Gastroesophageal sphincter (tissue), 4 donors: ENCODE data around the gene KRTAP9-2. TPM values are rescaled to one million over a fixed set of nuclear protein-coding genes. Genes with fewer than 3 reads are reported as not detected.
"Not testable (repeated sequence)": the region's sequence is repeated elsewhere in the genome, so short reads cannot be mapped to it uniquely, and the experiment has no call there.

Source experiments
- ATAC-seq: fragments of 150-250 bp; one replicate; pipeline ENCODE4 v1.9.1; 2016; ENCODE audit warnings: mild to moderate bottlenecking, moderate library complexity
- H3K27ac ChIP-seq, 4 donors: fragments of 200-600 bp; sonication (generic) in 3 of 4; 1 replicate in 3 of 4; 2 replicates in 1 of 4; pipeline ENCODE4 v1.5.1; 2016 to 2019
- H3K27me3 ChIP-seq: fragments of 200-600 bp; sonication (generic); one replicate; pipeline ENCODE4 v1.5.1; 2019
- H3K36me3 ChIP-seq, 2 donors: fragments of 200-600 bp; sonication (generic); one replicate each; pipeline ENCODE4 v1.5.1; 2019; ENCODE audit warnings: control low read depth in 1 of 2
- H3K4me1 ChIP-seq, 3 donors: fragments of 200-600 bp; sonication (generic); 1 replicate in 2 of 3; 2 replicates in 1 of 3; pipeline ENCODE4 v1.5.1; 2016 to 2019; ENCODE audit warnings: control low read depth in 2 of 3
- H3K4me3 ChIP-seq, 2 donors: fragments of 200-600 bp; sonication (generic); one replicate each; pipeline ENCODE4 v1.5.1; 2019; ENCODE audit warnings: mild to moderate bottlenecking in 1 of 2, moderate library complexity in 1 of 2
- H3K9me3 ChIP-seq, 3 donors: fragments of 200-600 bp; sonication (generic); one replicate each; pipeline ENCODE4 v1.5.1; 2017 to 2019; ENCODE audit warnings: control low read depth in 2 of 3
- EP300 ChIP-seq: sonication (generic); formaldehyde crosslinking; IDR thresholded peaks from one replicate; pipeline ENCODE4 v1.6.1; 2017; ENCODE audit warnings: antibody characterized with exemption, mild to moderate bottlenecking
- POLR2A ChIP-seq, 2 donors: fragments of 450-650 bp; IDR thresholded peaks; one replicate each; pipeline ENCODE4 v1.6.1; 2017; ENCODE audit warnings: antibody characterized with exemption in 2 of 2, mild to moderate bottlenecking in 2 of 2, moderate library complexity in 1 of 2
- POLR2AphosphoS5 ChIP-seq: sonication (generic); formaldehyde crosslinking; IDR thresholded peaks from one replicate; pipeline ENCODE4 v1.6.1; 2017; ENCODE audit warnings: antibody characterized with exemption
- WGBS, 2 donors: methylation state at CpG; one replicate each; pipeline ENCODE4 v1.1.5; 2018; ENCODE audit warnings: low coverage in 1 of 2; 5-methylcytosine and 5-hydroxymethylcytosine counted together
- total RNA-seq, 4 donors: library from RNA; depleted of rRNA; stranded (reverse); fragments of >200 nt; gene quantifications; one replicate each; pipeline ENCODE4 v1.1.0, GENCODE V29; 2016
- TF ChIP-seq, protein P1 (sequence below), 4 experiments: fragments of 200-600 bp in 2 of 4; fragments of 450-650 bp in 2 of 4; sonication (generic) in 1 of 4; IDR thresholded peaks; one replicate each; pipeline ENCODE4 v1.5.1; 2017 to 2019; ENCODE audit warnings: antibody characterized with exemption in 4 of 4, mild to moderate bottlenecking in 2 of 4, moderate library complexity in 2 of 4

Gene KRTAP9-2
- total RNA-seq, 4 donors from 2014 or later: not detected

DNA sequence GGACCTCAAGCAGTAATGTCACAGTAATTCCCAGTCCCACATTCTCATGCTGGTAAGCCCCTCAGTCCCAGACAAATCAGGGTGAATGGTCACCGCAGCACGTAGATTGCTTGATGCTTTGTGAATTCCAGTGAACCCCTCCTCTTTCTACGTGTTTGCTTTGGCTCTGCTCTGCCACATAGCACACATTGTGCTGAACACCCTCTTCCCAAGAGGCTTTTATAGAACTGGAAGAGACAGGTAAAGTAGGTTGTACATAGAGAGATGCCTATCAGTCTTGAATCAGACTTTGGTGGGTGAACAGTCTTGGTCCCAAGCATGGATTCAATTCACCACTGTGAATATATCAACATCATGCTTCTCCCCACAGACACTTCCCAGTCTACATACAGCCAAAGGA is 38.2 kb downstream of the KRTAP9-2 start:
- H3K27ac ChIP-seq: no peak overlapping the region
- H3K27me3 ChIP-seq: peaks cover 10% of the 10 kb centered on the region
- TF ChIP-seq POLR2AphosphoS5: no peak
- TF ChIP-seq, protein P1, sequence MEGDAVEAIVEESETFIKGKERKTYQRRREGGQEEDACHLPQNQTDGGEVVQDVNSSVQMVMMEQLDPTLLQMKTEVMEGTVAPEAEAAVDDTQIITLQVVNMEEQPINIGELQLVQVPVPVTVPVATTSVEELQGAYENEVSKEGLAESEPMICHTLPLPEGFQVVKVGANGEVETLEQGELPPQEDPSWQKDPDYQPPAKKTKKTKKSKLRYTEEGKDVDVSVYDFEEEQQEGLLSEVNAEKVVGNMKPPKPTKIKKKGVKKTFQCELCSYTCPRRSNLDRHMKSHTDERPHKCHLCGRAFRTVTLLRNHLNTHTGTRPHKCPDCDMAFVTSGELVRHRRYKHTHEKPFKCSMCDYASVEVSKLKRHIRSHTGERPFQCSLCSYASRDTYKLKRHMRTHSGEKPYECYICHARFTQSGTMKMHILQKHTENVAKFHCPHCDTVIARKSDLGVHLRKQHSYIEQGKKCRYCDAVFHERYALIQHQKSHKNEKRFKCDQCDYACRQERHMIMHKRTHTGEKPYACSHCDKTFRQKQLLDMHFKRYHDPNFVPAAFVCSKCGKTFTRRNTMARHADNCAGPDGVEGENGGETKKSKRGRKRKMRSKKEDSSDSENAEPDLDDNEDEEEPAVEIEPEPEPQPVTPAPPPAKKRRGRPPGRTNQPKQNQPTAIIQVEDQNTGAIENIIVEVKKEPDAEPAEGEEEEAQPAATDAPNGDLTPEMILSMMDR (IDR thresholded peaks at IDR 0.05): no peak
- TF ChIP-seq POLR2A (IDR thresholded peaks at IDR 0.05): no peak
- TF ChIP-seq EP300: no peak
- no peak for ATAC-seq
- no peaks in the 10 kb centered on the region for H3K9me3 ChIP-seq
- no peak overlapping the region for H3K4me3 ChIP-seq
- H3K4me1 ChIP-seq: no peaks in the 10 kb centered on the region
- H3K36me3 ChIP-seq: no peaks in the 10 kb centered on the region
- WGBS, 2 donors: 81 to 88% methylated on average over 1 to 3 of the region's 3 CpGs

DNA sequence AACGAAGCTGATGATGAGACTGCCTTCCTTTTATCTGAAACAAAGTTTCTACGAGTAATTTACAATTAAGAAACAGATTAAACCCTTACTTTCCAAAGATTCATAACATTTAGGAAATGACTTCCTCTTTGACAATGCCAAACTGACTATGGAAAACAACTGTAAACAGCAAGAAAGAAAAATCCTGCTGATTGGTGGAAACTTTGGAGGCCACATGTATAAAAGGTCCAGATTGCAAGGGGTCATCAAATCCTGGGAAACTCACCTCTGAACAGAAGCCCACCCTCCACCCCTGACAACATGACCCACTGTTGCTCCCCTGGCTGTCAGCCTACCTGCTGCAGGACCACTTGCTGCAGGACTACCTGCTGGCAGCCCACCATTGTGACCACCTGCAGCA is 38.6 kb downstream of the KRTAP9-2 start, which contains the start of gene KRTAP9-6:
Gene KRTAP9-6, plus strand, starts transcription at position 301 of the 400 bp plus-strand sequence. Its CDS starts 0 bp downstream, at position 301.
- no peaks in the 10 kb centered on the region for H3K9me3 ChIP-seq
- H3K27me3 ChIP-seq: peaks cover 10% of the 10 kb centered on the region
- WGBS, 2 donors: 38 to 70% methylated on average over 2 of the region's 2 CpGs
- no peak for TF ChIP-seq EP300
- TF ChIP-seq, protein P1 (IDR thresholded peaks at IDR 0.05): no peak
- no peak for TF ChIP-seq POLR2AphosphoS5
- no peak for TF ChIP-seq POLR2A (IDR thresholded peaks at IDR 0.05)
- H3K4me1 ChIP-seq: no peaks in the 10 kb centered on the region
- no peak within 1 kb of the TSS for H3K27ac ChIP-seq
- ATAC-seq: no peak
- H3K36me3 ChIP-seq: no peaks in the 10 kb centered on the region
- H3K4me3 ChIP-seq: no peak within 1 kb of the TSS

DNA sequence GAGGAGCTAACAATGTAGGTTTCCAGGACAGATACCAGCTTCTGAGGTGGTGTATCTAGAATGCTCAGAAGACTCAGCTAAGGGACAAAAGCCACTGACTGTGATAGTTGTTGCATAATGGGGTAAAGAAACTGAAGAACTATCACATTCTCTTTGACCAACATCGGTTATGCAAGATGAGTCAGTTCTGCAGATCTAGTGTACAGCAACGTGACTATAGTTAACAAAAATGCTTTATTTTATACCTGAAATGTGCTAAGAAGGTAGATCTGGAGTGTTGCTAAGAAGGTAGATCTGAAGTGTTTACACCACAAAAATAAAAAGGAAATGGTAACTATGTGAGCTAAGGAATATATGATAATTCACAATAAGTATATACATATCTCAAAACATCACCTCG is 41.3 kb downstream of the KRTAP9-2 start:
- Histone ChIP-seq H3K4me3 (no peak overlapping the region), H3K9me3 (no peaks in the 10 kb centered on the region), H3K36me3 (no peaks in the 10 kb centered on the region), H3K27ac (no peak overlapping the region), H3K27me3 (peaks cover 10% of the 10 kb centered on the region), H3K4me1 (no peaks in the 10 kb centered on the region)
- TF ChIP-seq EP300 (no peak), POLR2A (IDR thresholded peaks at IDR 0.05) (no peak), POLR2AphosphoS5 (no peak)
- TF ChIP-seq, protein P1 (IDR thresholded peaks at IDR 0.05): no peak
- WGBS, 2 donors: 80% methylated on average over 1 of the region's 3 CpGs; no CpG with 5 or more reads in 1 of the 2 donors
- ATAC-seq: no peak

DNA sequence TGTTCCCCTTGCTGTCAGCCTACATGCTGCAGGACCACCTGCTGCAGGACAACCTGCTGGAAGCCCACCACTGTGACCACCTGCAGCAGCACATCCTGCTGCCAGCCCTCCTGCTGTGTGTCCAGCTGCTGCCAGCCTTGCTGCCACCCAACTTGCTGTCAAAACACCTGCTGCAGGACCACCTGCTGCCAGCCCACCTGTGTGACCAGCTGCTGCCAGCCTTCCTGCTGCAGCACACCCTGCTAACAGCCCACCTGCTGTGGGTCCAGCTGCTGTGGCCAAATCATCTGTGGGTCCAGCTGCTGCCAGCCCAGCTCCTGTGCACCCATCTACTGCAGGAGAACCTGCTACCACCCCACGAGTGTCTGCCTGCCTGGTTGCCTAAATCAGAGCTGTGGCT is 44.9 kb downstream of the KRTAP9-2 start:
- WGBS, 2 donors: no CpG with 5 or more reads among the region's 1 CpG

DNA sequence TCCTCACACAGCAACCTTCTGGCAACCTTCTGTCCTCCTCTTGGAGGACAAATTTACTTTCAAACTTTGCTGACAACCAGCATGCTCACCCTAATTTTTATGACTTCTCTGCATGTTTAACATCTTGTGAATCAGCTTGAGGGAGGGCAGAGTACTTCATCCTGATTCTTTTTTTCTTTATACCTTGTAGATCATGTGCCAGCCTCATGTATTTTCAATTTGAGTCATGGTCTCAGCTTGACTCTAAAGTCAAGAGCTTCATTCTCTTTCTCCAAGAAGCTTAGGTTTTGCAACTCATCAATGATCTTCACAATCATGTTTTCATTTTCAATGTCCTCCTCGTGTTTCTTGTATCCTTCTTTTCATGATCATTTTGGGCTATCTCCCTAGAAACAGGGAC is 45.4 kb downstream of the KRTAP9-2 start:
- Histone ChIP-seq H3K9me3 (no peaks in the 10 kb centered on the region), H3K27ac (no peak overlapping the region), H3K4me1 (no peaks in the 10 kb centered on the region), H3K4me3 (no peak overlapping the region), H3K27me3 (peaks cover 5% of the 10 kb centered on the region), H3K36me3 (no peaks in the 10 kb centered on the region)
- TF ChIP-seq POLR2A (IDR thresholded peaks at IDR 0.05): no peak
- TF ChIP-seq EP300: no peak
- TF ChIP-seq, protein P1 (IDR thresholded peaks at IDR 0.05): no peak
- no peak for TF ChIP-seq POLR2AphosphoS5
- no CpG with 5 or more reads among the region's 1 CpG for WGBS, 2 donors
- no peak for ATAC-seq

More for the DNA sequence above, 44.9 kb downstream of the KRTAP9-2 start:
- H3K9me3 ChIP-seq, H3K27ac ChIP-seq, H3K4me1 ChIP-seq, H3K4me3 ChIP-seq, ATAC-seq, H3K36me3 ChIP-seq, H3K27me3 ChIP-seq: not testable (repeated sequence)

DNA sequence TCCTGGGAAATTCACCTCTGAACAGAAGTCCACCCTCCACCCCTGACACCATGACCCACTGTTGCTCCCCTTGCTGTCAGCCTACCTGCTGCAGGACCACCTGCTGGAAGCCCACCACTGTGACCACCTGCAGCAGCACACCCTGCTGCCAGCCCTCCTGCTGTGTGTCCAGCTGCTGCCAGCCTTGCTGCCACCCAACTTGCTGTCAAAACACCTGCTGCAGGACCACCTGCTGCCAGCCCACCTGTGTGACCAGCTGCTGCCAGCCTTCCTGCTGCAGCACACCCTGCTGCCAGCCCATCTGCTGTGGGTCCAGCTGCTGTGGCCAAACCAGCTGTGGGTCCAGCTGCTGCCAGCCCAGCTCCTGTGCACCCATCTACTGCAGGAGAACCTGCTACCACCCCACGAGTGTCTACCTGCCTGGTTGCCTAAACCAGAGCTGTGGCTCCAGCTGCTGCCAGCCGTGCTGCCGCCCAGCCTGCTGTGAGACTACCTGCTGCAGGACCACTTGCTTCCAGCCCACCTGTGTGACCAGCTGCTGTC is 49.3 kb downstream of the KRTAP9-2 start, which contains the start of gene KRTAP9-7:
Gene KRTAP9-7, plus strand, starts transcription at position 51 of the 543 bp plus-strand sequence. Its CDS starts 0 bp downstream, at position 51.
- not testable (repeated sequence) for H3K4me1 ChIP-seq, H3K9me3 ChIP-seq, H3K27ac ChIP-seq, H3K4me3 ChIP-seq, H3K36me3 ChIP-seq, ATAC-seq
- peaks cover 10% of the 10 kb centered on the region for H3K27me3 ChIP-seq
- no CpG with 5 or more reads among the region's 3 CpGs for WGBS, 2 donors
